Mesendoderm (in vitro differentiated cells): Measurements from ENCODE around the gene SLPI.
A peak's percentile ranks its signal among the peaks of the same experiment; 100 is the strongest.

Source experiments
- DNase-seq: peaks from one replicate; pipeline ENCODE4 v3.0.0; 2013
- H2AK5ac ChIP-seq: 2 replicates; pipeline ENCODE4 v1.6.1; 2013; ENCODE audit warnings: low read length, inconsistent platforms
- H2BK120ac ChIP-seq: 2 replicates; pipeline ENCODE4 v1.6.1; 2013; ENCODE audit warnings: low read depth, mild to moderate bottlenecking, low read length, moderate library complexity, mixed read lengths
- H2BK15ac ChIP-seq: replicated peaks from 2 replicates; pipeline ENCODE4 v1.6.1; 2013; ENCODE audit warnings: low read depth, mild to moderate bottlenecking, moderate library complexity
- H2BK5ac ChIP-seq: 2 replicates; pipeline ENCODE4 v1.6.1; 2013; ENCODE audit warnings: low read length, inconsistent platforms
- H3K18ac ChIP-seq: 2 replicates; pipeline ENCODE4 v1.6.1; 2013; ENCODE audit warnings: mild to moderate bottlenecking, low read length, mixed read lengths
- H3K23ac ChIP-seq: one replicate; pipeline ENCODE4 v1.6.1; 2013; ENCODE audit warnings: low read length
- H3K27ac ChIP-seq: 2 replicates; pipeline ENCODE4 v1.5.1; 2013; ENCODE audit warnings: low read depth, mild to moderate bottlenecking, inconsistent platforms, low read length, moderate library complexity
- H3K27me3 ChIP-seq: 2 replicates; pipeline ENCODE4 v1.6.1; 2013; ENCODE audit warnings: low read length, control low read depth, mild to moderate bottlenecking, inconsistent platforms; ENCODE audit not compliant: insufficient read depth, poor library complexity
- H3K36me3 ChIP-seq: 2 replicates; pipeline ENCODE4 v1.6.1; 2013; ENCODE audit warnings: low read length, inconsistent platforms; ENCODE audit not compliant: control insufficient read depth, insufficient read depth
- H3K4ac ChIP-seq: one replicate; pipeline ENCODE4 v1.6.1; 2013; ENCODE audit warnings: low read depth, mild to moderate bottlenecking, low read length, moderate library complexity
- H3K4me1 ChIP-seq: 2 replicates; pipeline ENCODE4 v1.6.1; 2013; ENCODE audit warnings: low read depth, low read length, inconsistent platforms; ENCODE audit not compliant: control insufficient read depth
- H3K4me2 ChIP-seq: 2 replicates; pipeline ENCODE4 v1.6.1; 2013; ENCODE audit warnings: low read length
- H3K4me3 ChIP-seq: 2 replicates; pipeline ENCODE4 v1.5.1; 2013; ENCODE audit warnings: mild to moderate bottlenecking, low read length
- H3K56ac ChIP-seq: one replicate; pipeline ENCODE4 v1.6.1; 2013; ENCODE audit warnings: low read length
- H3K79me1 ChIP-seq: 2 replicates; pipeline ENCODE4 v1.6.1; 2013; ENCODE audit warnings: low read length, inconsistent platforms
- H3K79me2 ChIP-seq: 2 replicates; pipeline ENCODE4 v1.6.1; 2013; ENCODE audit warnings: mild to moderate bottlenecking, low read length; ENCODE audit not compliant: control insufficient read depth, insufficient read depth
- H3K9ac ChIP-seq: 2 replicates; pipeline ENCODE4 v1.6.1; 2013; ENCODE audit warnings: low read length, inconsistent platforms
- H4K5ac ChIP-seq: one replicate; pipeline ENCODE4 v1.6.1; 2013; ENCODE audit warnings: low read length
- H4K8ac ChIP-seq: one replicate; pipeline ENCODE4 v1.6.1; 2013; ENCODE audit warnings: low read depth, mild to moderate bottlenecking, control low read depth, low read length, moderate library complexity
- WGBS: extraction: QIAGEN DNeasy Blood & Tissue Kit; methylation state at CpG from one replicate; pipeline ENCODE4 v1.1.7; 2013; ENCODE audit warnings: low lambda C conversion rate, missing lambda C conversion rate; ENCODE audit not compliant: insufficient coverage; ENCODE audit errors: extremely low coverage; 5-methylcytosine and 5-hydroxymethylcytosine counted together

Gene SLPI

GRCh38 chr20:45297786-45298497, 43.6 kb upstream of the SLPI start:
- H3K79me2 ChIP-seq, result no peaks in the 10 kb centered on the region

GRCh38 chr20:45294659-45295058, 40.3 kb upstream of the SLPI start:
- H3K18ac ChIP-seq, result no peak overlapping the region
- no peak overlapping the region for H3K23ac ChIP-seq
- no peaks in the 10 kb centered on the region for H3K79me2 ChIP-seq
- H3K4ac ChIP-seq, result no peak overlapping the region
- no peak overlapping the region for H2BK120ac ChIP-seq
- H2AK5ac ChIP-seq, result no peak overlapping the region
- no peaks in the 10 kb centered on the region for H3K4me1 ChIP-seq
- no peak overlapping the region for H4K5ac ChIP-seq
- H3K36me3 ChIP-seq, result no peaks in the 10 kb centered on the region
- H3K79me1 ChIP-seq, result no peaks in the 10 kb centered on the region
- no peak overlapping the region for H3K56ac ChIP-seq
- H3K4me2 ChIP-seq, result no peak overlapping the region
- no CpG with 5 or more reads among the region's 1 CpG for WGBS
- H3K27ac ChIP-seq, result no peak overlapping the region
- no peak overlapping the region for H2BK15ac ChIP-seq
- H4K8ac ChIP-seq, result no peak overlapping the region
- H3K9ac ChIP-seq, result no peak overlapping the region
- no peak overlapping the region for H2BK5ac ChIP-seq
- no peak for DNase-seq
- H3K27me3 ChIP-seq, result no peaks in the 10 kb centered on the region
- peak overlapping the region; percentile 8 for H3K4me3 ChIP-seq

More at GRCh38 chr20:45297786-45298497, 43.6 kb upstream of the SLPI start:
- Histone ChIP-seq H3K56ac (no peak overlapping the region), H3K79me1 (no peaks in the 10 kb centered on the region), H3K18ac (no peak overlapping the region), H2BK5ac (no peak overlapping the region), H4K8ac (no peak overlapping the region), H3K9ac (no peak overlapping the region), H2AK5ac (no peak overlapping the region), H3K23ac (peak overlapping the region; percentile 25), H3K4me2 (no peak overlapping the region), H3K27ac (no peak overlapping the region), H3K4me1 (peaks cover 5% of the 10 kb centered on the region), H2BK15ac (no peak overlapping the region), H4K5ac (no peak overlapping the region), H2BK120ac (no peak overlapping the region), H3K36me3 (no peaks in the 10 kb centered on the region), H3K4me3 (no peak overlapping the region), H3K27me3 (no peaks in the 10 kb centered on the region), H3K4ac (no peak overlapping the region)
- no peak for DNase-seq
- WGBS, result no CpG with 5 or more reads among the region's 52 CpGs

- Histone ChIP-seq H2BK120ac (no peak overlapping the region), H2AK5ac (no peak overlapping the region), H3K79me1 (no peaks in the 10 kb centered on the region), H4K5ac (no peak overlapping the region), H2BK5ac (no peak overlapping the region), H3K36me3 (no peaks in the 10 kb centered on the region), H4K8ac (no peak overlapping the region), H2BK15ac (no peak overlapping the region), H3K23ac (no peak overlapping the region), H3K27ac (no peak overlapping the region), H3K27me3 (no peaks in the 10 kb centered on the region), H3K4me2 (no peak overlapping the region), H3K79me2 (no peaks in the 10 kb centered on the region), H3K9ac (no peak overlapping the region), H3K4me1 (no peaks in the 10 kb centered on the region), H3K56ac (no peak overlapping the region), H3K4me3 (no peak overlapping the region), H3K4ac (no peak overlapping the region), H3K18ac (no peak overlapping the region)
- no peak for DNase-seq
- WGBS, result no CpG with 5 or more reads among the region's 5 CpGs
Observed at GRCh38 chr20:45294003-45294368, 39.6 kb upstream of the SLPI start.

GRCh38 chr20:45293041-45294002, 39.0 kb upstream of the SLPI start:
- Histone ChIP-seq H3K18ac (peak overlapping the region; percentile 35), H3K23ac (peak overlapping the region; percentile 52), H2BK5ac (no peak overlapping the region), H2AK5ac (no peak overlapping the region), H2BK15ac (no peak overlapping the region), H3K4me3 (no peak overlapping the region), H4K8ac (no peak overlapping the region), H3K4me1 (no peaks in the 10 kb centered on the region), H3K4ac (peak overlapping the region; percentile 60), H4K5ac (no peak overlapping the region), H3K79me1 (no peaks in the 10 kb centered on the region), H3K4me2 (peak overlapping the region; percentile 4), H3K79me2 (no peaks in the 10 kb centered on the region), H3K36me3 (no peaks in the 10 kb centered on the region), H3K27ac (no peak overlapping the region), H3K9ac (peak overlapping the region; percentile 66), H3K56ac (peak overlapping the region; percentile 86), H3K27me3 (no peaks in the 10 kb centered on the region), H2BK120ac (no peak overlapping the region)
- DNase-seq, result peak; percentile 92
- WGBS, result no CpG with 5 or more reads among the region's 79 CpGs

GRCh38 chr20:45292343-45292742, 38.0 kb upstream of the SLPI start:
- H2BK15ac ChIP-seq, result no peak overlapping the region
- WGBS, result no CpG with 5 or more reads among the region's 2 CpGs
- H3K27ac ChIP-seq, result no peak overlapping the region

More at GRCh38 chr20:45292343-45292742, 38.0 kb upstream of the SLPI start:
- Histone ChIP-seq H4K5ac (no peak overlapping the region), H3K79me1 (no peaks in the 10 kb centered on the region), H3K79me2 (no peaks in the 10 kb centered on the region), H3K36me3 (no peaks in the 10 kb centered on the region), H3K9ac (no peak overlapping the region), H2BK120ac (no peak overlapping the region), H3K4me3 (no peak overlapping the region), H3K4me2 (no peak overlapping the region), H3K56ac (no peak overlapping the region), H3K27me3 (no peaks in the 10 kb centered on the region), H4K8ac (no peak overlapping the region), H3K23ac (no peak overlapping the region), H3K18ac (no peak overlapping the region), H3K4ac (no peak overlapping the region), H2BK5ac (no peak overlapping the region), H2AK5ac (no peak overlapping the region), H3K4me1 (no peaks in the 10 kb centered on the region)
- DNase-seq, result no peak
